ENCODE measurements around the gene GRK4.
A peak's percentile ranks its signal among the peaks of the same experiment; 100 is the strongest.
"Not testable (repeated sequence)": the region's sequence is repeated elsewhere in the genome, so short reads cannot be mapped to it uniquely, and the experiment has no call there.

Gene GRK4

DNA sequence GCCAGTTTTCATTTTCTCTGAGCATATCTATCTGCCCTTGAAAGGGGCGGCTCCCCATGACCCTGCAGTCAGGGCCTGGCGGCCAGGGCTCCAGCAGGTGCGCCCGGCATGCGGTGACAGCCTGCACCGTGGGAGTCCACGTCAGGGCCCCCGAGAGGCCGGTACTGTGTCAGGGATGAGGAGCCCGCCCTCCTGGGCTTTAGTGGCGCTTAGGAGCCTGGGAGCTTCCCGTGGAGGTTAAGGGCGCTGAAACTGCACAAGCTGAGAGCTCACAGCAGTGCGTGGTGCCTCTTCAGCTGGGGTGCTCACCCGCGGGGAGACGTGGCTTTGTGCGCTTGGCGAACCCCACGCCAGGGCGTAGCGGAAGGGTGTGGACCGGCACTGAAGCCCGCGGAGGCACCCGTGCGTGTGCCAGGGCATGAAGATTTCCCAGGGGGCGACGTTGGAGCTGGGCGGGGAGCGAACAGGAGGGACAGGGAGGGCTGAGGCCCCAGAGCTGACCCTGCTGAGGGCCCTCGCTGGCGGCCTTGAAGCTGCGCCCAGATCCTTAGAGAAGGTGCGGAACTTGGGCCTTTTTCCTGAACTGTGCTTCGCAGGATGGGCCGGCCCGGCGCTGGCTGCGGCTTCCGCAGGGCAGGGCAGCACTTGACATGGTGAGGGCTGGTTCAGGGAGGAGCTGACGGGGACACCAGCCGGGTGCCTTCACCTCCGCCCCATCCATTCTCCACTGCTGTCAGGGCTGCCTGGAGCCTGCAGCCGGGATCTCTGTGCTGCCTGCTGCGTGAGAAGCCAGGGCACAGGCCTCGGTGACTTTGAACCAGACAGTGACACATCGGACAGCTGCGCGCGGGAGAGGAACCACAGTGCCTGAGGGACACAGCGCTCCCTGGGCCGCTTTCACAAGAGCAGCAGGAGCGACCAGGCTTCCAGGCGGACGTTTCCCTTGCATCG, 78.1 kb downstream of the GRK4 start:
- DNase-seq (ENCODE audit: low read depth), result no peak

DNA sequence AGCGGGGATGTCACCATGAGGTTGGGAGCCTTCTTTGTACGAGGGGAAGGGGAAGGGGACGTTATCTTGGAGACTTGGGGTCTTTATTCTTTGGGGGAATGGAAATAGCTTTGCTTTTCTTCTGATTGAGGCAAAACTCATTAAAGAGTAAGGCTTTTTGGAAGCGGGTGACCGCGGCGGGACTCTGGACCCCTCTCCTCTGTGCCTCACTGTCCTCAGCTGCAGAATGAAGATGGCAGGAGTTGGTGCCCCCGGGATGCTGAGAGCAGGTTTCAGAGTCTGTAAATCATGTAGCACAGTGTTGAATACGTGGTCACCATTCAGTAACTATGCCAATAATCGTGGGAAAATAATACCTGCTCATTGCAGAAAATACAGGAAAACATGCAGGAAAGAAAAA, 78.9 kb downstream of the GRK4 start:
- DNase-seq (ENCODE audit: low read depth), result no peak

DNA sequence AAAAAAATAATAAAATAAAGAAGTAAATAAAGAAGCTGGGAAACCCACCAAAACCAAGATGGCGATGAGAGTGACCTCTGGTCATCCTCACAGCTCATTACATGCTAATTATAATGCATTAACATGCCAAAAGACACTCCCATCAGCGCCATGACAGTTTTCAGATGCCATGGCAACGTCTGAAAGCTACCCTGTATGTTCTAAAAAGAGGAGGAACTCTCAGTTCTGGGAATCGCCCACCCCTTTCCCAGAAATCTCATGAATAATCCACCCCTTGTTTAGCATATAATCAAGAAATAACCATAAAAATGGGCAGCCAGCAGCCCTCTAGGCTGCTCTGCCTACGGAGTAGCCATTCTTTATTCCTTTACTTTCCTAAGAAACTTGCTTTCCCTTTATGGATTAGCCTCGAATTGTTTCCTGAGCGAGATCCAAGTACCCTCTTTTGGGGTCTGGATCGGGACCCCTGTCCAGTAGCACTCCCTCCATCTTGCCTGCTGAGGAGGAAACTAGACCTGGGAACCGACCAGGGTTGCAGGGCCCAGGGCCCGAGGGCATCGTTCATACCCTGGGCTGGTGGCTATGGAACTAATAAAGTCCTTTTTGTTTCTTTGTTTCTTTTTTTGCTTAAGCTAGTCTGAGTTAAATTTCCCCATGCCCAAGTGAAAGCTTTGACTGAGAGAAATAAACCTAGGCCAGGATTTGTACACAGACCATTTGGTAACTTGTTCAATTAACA, 80.1 kb downstream of the GRK4 start:
- no peak for DNase-seq (ENCODE audit: low read depth)

DNA sequence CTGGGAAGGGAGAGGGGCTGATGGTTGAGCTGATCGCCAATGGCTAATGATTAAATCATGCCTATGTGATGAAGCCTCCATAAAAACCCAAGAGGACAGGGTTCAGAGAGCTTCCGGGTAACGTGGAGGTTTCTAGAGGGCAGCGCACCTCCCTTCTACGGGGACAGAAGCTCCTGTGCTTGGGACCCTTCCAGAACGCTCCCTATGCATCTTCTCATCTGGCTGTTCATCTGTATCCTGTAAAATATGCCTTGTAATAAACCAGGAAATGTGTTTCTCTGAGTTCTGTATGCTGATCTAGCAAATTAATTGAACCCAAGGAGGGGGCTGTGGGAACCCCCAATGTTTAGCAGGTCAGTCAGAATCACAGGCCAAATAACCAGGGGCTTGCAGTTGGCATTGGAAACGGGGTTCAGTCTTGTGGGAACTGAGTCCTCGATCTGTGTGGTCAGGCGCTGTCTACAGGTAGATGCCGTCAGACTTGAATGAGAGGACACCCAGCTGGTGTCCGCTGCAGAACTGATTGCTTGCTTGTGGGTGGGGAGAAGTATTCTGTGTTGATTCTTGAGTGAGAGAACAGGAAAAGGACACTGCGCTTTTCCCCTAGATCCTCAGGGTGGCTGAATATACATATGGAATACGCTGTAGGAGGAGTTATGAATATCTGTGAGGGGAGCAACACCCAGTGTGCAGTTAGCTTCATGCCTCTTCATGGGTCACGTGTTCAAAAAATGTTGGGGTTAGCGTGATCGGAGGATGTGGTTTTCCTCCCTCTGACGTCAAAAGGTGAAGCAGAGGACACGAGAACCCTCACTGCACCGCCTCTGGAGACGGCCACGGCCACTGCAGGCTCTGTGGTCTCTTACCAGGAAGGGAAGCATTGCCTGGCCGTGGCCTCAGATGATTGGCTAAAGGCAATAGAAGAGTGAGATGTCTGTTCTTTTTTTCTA, 81.8 kb downstream of the GRK4 start:
- DNase-seq (ENCODE audit: low read depth), result peak; percentile 29

DNA sequence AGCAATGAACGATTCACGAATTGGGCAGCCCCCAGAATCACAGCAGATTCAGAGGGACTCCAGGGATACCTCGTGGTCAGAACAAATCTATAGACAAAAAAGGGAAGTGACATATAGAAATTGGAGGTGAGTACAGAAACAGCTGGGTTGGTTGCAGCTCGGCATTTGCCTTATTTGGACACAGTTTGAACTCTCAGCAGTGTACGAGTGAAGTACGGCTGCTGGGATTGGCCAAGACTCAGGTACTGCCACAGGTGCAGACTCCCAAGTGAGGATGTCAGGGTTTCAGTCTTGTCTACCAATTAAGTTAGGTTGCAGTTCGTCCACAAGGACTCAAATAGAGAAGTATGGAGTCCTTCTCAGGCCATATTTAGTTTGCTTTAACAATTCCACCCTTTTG, 82.8 kb downstream of the GRK4 start:
- DNase-seq (ENCODE audit: low read depth), result no peak

DNA sequence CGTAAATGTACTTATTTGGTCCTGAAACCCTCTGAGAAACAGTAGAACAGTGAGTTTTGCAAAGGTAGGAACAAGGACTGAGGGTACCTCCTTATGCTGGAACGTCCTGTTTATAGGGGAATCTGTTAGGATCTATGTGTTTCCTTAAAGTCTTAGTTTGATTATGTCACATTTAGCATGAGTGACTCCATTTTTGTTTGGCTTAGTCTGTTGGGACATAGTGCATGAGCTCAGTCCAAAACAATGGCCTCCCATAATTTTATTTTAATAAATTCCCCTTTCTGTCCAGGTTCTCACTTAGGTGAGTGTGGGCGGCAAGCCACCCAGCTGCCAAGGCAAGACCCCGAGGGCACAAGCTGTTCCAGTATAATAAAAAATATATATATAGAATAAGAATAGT, 83.3 kb downstream of the GRK4 start:
- DNase-seq (ENCODE audit: low read depth), result no peak

DNA sequence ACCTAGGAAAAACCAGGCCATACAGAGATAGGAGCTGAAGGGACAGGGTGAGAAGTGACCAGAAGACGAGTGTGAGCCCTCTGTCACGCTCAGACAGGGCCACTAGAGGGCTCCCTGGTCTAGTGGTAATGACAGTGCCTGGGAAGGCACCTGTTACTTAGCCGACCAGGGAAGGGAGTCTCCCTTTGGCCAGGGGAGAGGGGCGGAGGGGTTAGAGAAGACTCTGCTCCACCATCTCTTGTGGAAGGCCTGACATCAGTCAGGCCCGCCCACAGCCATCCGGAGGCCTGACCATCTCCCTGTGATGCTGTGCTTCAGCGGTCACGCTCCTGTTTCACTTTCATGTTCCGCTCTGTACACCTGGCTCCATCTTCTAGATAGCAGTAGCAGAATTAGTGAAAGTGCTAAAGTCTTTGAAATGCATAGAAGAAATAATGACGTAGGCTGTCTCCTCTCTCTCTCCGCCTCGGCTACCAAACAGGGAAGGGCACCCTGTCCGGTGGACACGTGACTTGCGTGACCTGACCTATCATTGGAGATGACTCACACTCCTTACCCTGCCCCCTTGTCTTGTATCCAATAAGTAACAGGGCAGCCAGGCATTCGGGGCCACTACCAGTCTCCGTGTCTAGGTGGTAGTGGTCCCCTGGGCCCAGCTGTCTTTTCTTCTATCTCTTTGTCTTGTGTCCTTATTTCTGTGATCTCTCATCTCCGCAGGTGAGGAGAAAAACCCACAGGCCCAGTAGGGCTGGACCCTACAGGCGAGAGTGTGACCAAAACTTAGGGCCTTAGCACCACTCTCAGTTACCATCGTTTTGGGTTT, 84.3 kb downstream of the GRK4 start:
- peak; percentile 22 for DNase-seq (ENCODE audit: low read depth)

DNA sequence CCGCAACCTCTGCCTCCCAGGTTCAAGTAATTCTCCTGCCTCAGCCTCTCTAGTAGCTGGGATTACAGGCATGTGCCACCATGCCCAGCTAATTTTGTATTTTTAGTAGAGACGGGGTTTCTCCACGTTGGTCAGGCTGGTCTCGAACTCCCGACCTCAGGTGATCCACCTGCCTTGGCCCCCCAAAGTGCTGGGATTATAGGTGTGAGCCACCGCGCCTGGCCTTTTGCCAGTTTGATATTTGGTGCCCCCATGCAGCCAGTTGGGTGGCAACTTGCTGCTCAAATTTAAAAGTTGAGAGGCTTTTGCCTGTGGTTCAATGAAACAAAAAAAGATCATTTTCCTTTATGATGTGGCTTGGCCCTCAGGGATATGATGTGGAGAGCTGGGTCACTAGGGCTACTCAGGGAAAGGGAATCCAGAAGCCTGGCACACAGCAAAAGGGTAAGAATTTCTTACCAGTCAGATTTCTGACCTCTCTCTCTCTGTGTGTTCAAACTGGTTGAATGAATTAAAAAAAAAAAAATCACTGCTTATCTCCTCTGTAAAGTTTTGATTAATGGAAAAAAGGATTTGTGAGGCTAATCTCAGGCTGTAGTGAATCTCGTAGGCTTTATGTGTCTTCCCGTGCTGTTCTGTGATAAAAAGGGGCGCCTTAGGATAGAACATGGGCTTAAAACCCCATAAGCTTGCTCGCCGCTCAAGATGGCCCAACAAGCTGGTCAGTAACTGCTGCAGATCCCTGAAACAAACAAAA, 87.9 kb downstream of the GRK4 start:
- DNase-seq (ENCODE audit: low read depth), result not testable (repeated sequence)

DNA sequence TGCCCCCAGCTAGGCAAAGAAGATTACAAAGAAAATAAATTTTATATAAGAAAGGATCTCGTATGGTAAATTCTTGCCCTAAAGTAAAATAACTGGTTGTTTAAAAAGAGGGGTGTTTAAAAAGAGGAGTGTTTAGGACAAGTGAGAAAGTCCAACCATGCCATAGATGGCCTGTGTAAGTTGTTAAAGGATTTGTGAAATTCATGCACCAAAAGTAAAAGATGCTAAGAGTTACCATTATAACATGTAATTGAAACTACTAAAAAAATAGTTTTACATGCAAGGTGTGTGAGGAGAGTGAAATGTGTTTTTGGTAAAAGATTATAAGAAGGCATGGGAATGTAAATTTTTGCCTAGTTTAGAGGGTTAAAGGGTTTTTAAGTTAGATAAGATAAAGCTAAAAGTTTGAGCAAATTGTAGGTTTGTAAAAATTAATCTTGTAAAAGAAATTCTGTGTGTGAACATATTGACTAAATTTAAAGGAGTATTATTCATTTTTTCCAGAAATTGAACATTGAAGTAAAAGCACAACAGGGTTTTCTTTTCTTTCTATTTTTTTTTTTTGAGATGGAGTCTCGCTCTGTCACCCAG, 90.9 kb downstream of the GRK4 start:
- no peak for DNase-seq (ENCODE audit: low read depth)

DNA sequence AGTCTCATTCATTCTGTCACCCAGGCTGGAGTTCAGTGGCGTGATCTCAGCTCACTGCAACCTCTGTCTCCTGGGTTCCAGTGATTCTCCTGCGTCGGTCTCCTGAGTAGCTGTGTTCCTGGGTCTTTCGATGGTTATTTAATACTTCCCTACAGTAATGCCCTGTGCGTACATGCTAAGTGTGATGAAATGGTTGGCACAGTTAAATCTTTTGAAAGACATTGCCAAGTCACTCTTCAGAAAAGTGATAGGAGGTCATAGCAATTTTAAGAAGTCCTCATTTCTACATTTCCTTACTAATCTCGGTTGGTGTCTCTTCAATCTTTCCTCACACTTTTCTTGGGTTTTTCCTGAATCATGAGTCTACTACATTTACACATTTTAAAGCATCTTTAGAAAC, 96.6 kb downstream of the GRK4 start:
- DNase-seq (ENCODE audit: low read depth), result no peak

DNA sequence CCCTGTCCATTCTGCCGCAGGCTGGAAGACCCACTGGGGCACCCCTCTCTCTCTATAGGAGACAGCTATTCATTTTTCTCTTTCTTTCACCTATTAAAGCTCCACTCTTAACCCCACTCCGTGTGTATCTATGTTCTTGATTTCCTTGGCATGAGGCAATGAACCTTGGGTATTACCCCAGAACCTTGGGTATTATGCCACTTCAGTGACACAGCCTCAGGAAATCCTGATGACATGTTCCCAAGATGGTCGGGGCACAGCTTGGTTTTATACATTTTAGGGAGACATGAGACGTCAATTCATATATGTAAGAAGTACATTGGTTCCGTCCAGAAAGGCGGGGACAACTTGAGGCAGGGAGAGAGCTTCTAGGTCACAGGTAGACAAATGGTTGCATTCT, 97.6 kb downstream of the GRK4 start:
- DNase-seq (ENCODE audit: low read depth), result no peak

DNA sequence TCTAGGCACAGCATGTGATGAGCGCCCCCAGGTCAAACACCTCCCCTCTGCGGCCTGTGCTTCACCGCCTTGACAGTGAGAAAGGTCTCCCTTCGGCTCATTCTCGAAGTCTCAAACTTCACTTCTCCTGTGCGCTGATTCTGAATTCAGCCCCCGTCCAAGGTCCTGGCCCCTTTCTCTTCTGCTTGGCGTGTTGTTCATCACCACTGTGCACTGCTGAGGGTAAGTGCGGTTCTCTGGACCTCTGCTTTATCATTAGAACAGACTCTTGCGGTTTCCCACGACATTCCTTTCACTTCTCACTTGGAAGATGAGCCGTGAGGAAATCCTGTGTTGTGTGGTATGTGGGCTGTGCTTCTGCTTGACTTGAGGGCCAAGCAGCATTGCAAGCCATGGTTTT, 99.1 kb downstream of the GRK4 start:
- no peak for DNase-seq (ENCODE audit: low read depth)

DNA sequence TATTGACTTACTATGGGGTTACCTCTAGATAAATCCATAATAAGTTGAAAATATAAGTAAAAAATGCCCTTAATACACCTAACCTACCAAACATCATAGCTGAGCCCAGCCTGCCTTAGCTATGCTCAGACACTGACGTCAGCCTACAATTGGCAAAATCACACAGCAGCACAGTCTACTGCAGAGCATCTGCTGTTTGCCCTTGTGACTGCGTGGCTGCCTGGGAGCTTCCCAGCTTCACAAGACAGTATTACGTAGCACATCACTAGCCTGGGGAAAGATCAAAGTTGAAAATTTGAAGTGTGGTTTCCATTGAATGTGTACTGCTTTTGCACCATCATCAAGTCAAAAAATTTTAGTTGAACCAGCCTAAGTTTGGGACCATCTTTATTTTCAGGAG, 102.2 kb downstream of the GRK4 start:
- DNase-seq (ENCODE audit: low read depth), result no peak

DNA sequence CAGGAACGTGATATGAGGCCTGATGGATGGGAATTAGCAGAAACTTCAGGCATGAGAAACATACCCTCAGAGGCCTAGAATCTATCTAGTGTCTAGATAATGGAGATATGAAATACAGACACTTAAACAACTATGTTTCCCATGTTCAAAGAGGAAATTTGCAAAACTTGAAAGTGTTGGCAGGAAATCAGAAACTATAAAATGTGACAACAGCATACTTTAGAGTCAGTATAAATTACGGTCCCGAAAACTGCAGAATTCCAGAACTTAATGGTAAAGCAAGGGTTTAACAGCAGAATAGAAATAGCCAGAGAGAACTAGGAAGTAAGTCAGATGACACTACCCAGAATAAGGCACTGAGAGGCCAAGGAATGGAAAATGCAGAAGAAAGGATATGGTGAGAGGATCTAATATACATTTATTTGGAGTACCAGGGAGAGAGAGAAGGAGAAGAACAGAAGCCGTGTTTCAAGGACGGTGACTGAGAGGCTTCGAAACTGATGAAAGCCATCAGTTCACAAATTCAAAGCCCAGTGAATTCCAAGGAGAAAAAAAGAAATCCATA, 103.5 kb downstream of the GRK4 start:
- DNase-seq (ENCODE audit: low read depth), result no peak

DNA sequence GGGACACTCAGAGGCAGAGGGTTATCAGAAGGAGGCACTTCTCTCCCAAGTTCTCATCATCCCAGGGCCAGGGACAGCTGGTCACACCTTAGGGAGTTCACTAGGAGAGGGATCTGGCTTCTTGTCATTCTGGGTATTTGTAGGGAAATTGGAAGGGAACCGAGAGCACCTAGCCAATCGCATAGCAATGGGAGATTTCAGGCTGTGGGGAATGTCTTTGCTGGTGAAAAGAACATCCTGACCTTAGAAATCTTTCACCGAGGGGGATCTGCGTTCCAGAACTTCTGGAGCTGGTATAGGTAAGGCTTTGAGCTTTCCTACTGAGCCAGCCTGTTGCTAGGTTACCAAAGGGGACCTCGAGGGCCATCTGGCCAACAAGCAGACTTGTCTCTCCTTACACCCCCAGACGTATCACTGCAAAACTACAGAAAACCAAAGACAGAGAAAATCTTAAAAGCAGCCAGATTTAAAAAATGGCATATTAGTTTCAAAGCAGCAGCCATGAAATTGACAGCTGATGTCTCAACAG, 104.2 kb downstream of the GRK4 start:
- no peak for DNase-seq (ENCODE audit: low read depth)

DNA sequence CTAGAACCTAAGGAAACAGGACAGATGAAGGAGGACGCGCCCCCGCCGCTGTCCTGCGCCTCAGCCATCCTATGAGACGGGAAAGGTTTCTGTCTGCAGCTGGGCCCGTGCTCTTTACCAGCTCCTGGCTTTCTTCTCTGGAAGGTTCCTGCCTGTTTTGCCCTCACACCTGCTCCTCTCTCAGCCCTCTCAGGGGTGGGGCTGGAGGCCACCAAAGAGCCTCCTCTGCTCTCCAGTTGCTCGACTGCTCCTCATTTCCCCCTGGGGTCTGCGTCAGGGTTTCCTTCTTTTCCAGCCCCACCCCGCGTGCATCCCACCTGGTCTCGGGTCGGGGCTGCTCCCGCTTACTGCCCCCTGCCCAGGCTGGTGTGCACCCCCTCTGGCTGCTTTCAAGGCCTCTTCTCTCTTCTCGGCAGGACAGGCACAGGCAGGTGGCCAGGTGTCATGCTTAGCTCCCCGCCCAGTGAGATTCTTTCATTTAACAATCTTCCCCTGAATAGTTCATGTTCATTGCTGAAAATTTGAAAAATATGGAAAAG, 106.4 kb downstream of the GRK4 start:
- no peak for DNase-seq (ENCODE audit: low read depth)

DNA sequence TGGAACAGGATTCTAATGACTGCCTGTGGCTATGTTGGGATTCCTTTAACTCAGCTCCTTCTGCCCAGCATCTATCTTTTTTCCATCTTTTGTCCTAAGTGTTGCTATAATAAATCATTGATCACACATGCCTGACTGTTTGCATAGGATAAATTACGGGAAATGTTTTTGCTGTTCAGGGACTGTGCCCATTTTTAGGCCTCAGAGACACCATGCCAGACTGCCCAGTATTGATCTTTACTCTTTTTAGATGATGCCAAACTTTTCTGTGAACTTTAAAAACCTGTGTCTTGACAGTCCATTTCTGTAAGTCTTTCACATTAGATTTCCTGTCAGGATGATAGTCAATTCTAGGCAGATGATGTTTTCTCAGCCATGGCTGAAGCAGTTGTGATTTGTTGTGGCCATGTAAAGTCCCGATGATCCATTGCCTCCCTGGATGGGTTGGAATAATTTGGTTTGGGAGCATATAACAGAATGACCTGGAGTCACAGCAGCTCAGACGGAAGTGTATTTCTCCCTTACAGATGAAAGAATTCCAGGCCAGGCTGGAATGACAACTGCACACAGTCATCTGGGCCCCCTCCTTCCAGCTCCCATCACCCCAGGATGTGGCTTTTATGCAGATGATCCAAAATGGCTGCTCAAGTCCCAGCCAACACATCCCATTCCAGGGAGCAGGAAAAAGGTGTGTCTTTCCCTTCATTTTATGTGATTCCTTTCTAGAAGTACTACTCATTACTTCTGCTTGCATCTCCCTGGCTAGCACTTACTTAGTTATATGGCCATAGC, 107.5 kb downstream of the GRK4 start:
- DNase-seq (ENCODE audit: low read depth), result no peak

DNA sequence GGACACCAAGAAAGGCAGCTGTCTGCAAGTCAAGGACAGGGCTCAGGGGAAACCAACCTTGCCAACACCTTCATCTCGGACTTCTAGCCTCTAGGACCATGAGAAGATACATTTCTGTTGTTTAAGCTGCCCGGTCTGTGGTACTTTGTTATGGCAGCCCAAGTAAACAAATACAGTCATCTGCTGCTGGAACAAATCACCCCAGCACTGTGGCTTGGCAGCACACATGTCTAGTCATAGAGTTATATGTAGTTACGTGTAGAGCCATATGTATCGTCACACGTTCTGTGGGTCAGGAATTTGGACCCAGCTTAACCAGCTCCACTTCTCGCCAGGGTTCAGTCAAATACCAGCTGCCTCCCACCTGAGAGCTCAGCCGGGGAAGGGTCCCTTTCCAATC, 108.4 kb downstream of the GRK4 start:
- no peak for DNase-seq (ENCODE audit: low read depth)

Data from stimulated activated CD8-positive, alpha-beta memory T cell treated with anti-CD3 and anti-CD28 coated beads, Interleukin-15, amount 100 ng/mL, for 24 hours (primary cell).